Measurements from ENCODE around the gene PCCB.

The PCCB gene

DNA sequence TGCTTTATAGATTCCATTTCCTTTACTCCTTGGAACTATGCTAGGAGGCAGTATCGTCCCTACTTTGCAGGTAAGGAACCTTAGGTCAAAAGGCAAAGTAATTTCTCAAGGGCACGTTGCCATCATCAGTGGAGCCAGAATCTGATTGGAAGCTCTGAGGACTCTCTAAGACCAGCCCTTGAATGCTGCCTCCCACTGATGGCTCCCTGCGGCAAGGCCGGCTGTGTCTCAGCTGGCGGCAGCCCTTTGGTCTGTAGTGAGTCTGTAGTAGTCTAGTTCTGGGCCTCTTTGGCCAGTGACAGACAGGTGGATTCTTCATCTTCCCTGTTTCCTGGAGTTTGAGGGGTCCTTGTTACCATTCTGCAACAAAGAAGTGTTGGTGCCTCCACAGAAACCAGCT is 76.2 kb downstream of the PCCB start:
- DNase-seq (ENCODE audit: low spot score) (no peak), ATAC-seq (ENCODE audit: low read depth) (no peak)
- Histone ChIP-seq H3K4me3 (ENCODE audit: severe bottlenecking) (no peak overlapping the region), H3K27me3 (ENCODE audit: insufficient read depth, poor library complexity, severe bottlenecking) (no peaks in the 10 kb centered on the region), H3K27ac (ENCODE audit: poor library complexity, severe bottlenecking) (no peak overlapping the region), H3K4me1 (ENCODE audit: insufficient read depth, poor library complexity, severe bottlenecking) (no peaks in the 10 kb centered on the region), H3K36me3 (ENCODE audit: low read depth) (no peaks in the 10 kb centered on the region; the same call in 1 of the 2 replicates), H3K9me3 (ENCODE audit: severe bottlenecking) (peaks cover 3% of the 10 kb centered on the region)
- TF ChIP-seq, protein P1, sequence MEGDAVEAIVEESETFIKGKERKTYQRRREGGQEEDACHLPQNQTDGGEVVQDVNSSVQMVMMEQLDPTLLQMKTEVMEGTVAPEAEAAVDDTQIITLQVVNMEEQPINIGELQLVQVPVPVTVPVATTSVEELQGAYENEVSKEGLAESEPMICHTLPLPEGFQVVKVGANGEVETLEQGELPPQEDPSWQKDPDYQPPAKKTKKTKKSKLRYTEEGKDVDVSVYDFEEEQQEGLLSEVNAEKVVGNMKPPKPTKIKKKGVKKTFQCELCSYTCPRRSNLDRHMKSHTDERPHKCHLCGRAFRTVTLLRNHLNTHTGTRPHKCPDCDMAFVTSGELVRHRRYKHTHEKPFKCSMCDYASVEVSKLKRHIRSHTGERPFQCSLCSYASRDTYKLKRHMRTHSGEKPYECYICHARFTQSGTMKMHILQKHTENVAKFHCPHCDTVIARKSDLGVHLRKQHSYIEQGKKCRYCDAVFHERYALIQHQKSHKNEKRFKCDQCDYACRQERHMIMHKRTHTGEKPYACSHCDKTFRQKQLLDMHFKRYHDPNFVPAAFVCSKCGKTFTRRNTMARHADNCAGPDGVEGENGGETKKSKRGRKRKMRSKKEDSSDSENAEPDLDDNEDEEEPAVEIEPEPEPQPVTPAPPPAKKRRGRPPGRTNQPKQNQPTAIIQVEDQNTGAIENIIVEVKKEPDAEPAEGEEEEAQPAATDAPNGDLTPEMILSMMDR (IDR thresholded peaks at IDR 0.05; ENCODE audit: poor library complexity, severe bottlenecking): no peak

DNA sequence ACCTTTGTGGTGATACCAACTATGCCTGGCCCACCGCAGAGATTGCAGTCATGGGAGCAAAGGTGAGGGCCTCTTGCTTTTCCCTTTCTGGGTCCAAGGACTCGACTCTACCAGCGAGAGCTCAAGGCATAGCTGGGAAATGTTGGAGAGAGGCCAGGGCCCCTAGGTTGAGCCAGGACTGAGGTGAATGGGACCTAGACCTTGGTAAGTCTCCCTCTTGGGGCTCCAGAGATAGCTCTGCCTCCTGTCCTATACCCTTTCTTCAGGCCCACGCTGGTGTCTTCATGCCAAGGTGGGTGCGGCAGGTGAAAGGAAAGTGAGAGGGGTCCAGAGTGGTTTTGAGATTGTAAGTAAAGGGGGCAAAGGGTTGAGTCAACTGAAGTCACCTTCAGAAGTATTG is 77.5 kb downstream of the PCCB start:
- H3K36me3 ChIP-seq (ENCODE audit: low read depth): no peaks in the 10 kb centered on the region; the same call in 1 of the 2 replicates
- no peak for ATAC-seq (ENCODE audit: low read depth)

DNA sequence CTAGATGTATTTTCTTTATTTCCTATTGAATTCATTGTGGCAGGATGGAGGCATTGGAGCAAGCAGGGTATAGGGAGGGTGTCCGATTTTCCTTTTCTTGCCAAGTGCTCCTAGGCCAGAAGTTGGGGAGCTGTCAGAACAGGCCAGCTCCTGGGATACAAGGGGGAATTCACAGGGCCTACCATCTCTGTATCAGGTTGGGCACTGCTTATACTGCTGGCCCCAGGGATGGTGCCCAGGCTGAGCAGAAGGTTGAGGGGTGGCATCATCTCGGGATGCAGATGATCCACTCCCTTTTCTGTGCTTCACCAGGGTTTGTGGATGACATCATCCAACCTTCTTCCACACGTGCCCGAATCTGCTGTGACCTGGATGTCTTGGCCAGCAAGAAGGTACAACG is 79.5 kb downstream of the PCCB start:
- TF ChIP-seq, protein P1 (IDR thresholded peaks at IDR 0.05; ENCODE audit: poor library complexity, severe bottlenecking): no peak
- Histone ChIP-seq H3K36me3 (ENCODE audit: low read depth) (no peaks in the 10 kb centered on the region; the same call in 1 of the 2 replicates), H3K4me1 (ENCODE audit: insufficient read depth, poor library complexity, severe bottlenecking) (no peaks in the 10 kb centered on the region), H3K4me3 (ENCODE audit: severe bottlenecking) (no peak overlapping the region), H3K27me3 (ENCODE audit: insufficient read depth, poor library complexity, severe bottlenecking) (no peaks in the 10 kb centered on the region), H3K27ac (ENCODE audit: poor library complexity, severe bottlenecking) (no peak overlapping the region), H3K9me3 (ENCODE audit: severe bottlenecking) (no peaks in the 10 kb centered on the region)
- no peak for DNase-seq (ENCODE audit: low spot score)
- ATAC-seq (ENCODE audit: low read depth): no peak

More for the DNA sequence above, 77.5 kb downstream of the PCCB start:
- TF ChIP-seq, protein P1 (IDR thresholded peaks at IDR 0.05; ENCODE audit: poor library complexity, severe bottlenecking): no peak
- Histone ChIP-seq H3K27ac (ENCODE audit: poor library complexity, severe bottlenecking) (no peak overlapping the region), H3K4me1 (ENCODE audit: insufficient read depth, poor library complexity, severe bottlenecking) (no peaks in the 10 kb centered on the region), H3K4me3 (ENCODE audit: severe bottlenecking) (no peak overlapping the region), H3K27me3 (ENCODE audit: insufficient read depth, poor library complexity, severe bottlenecking) (no peaks in the 10 kb centered on the region), H3K9me3 (ENCODE audit: severe bottlenecking) (peaks cover 3% of the 10 kb centered on the region)
- DNase-seq (ENCODE audit: low spot score): no peak

- ATAC-seq (ENCODE audit: low read depth): no peak
- H3K4me3 ChIP-seq (ENCODE audit: severe bottlenecking): no peak overlapping the region
- no peak overlapping the region for H3K27ac ChIP-seq (ENCODE audit: poor library complexity, severe bottlenecking)
- no peaks in the 10 kb centered on the region for H3K9me3 ChIP-seq (ENCODE audit: severe bottlenecking)
- TF ChIP-seq, protein P1 (IDR thresholded peaks at IDR 0.05; ENCODE audit: poor library complexity, severe bottlenecking): no peak
- no peaks in the 10 kb centered on the region for H3K27me3 ChIP-seq (ENCODE audit: insufficient read depth, poor library complexity, severe bottlenecking)
- peaks cover 3% of the 10 kb centered on the region; the same call in 1 of the 2 replicates for H3K36me3 ChIP-seq (ENCODE audit: low read depth)
- no peak for DNase-seq (ENCODE audit: low spot score)
- no peaks in the 10 kb centered on the region for H3K4me1 ChIP-seq (ENCODE audit: insufficient read depth, poor library complexity, severe bottlenecking)
Measured at GRCh38 chr3:136330900-136331299, 80.8 kb downstream of the PCCB start.

DNA sequence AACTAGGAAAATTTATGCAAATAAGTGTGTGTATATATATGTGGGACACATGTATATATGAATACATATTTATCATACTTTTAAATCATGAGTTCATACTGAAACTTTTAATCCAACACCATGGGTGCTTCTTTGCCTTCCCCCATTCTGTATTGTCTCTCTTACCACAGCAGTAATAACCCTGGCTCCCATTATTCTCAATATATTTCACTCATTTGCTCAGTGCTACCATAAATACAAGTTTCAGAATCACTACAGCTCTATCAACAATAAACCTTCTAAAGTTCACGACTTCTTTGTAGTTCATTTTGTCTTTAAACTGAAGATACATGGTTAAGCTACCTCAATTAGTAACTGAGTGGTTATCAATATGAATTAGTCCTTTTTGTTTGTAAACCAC is 82.2 kb downstream of the PCCB start:
- Histone ChIP-seq H3K27ac (ENCODE audit: poor library complexity, severe bottlenecking) (no peak overlapping the region), H3K4me1 (ENCODE audit: insufficient read depth, poor library complexity, severe bottlenecking) (no peaks in the 10 kb centered on the region), H3K4me3 (ENCODE audit: severe bottlenecking) (no peak overlapping the region), H3K27me3 (ENCODE audit: insufficient read depth, poor library complexity, severe bottlenecking) (no peaks in the 10 kb centered on the region), H3K36me3 (ENCODE audit: low read depth) (peaks cover 10% of the 10 kb centered on the region), H3K9me3 (ENCODE audit: severe bottlenecking) (no peaks in the 10 kb centered on the region)
- TF ChIP-seq, protein P1 (IDR thresholded peaks at IDR 0.05; ENCODE audit: poor library complexity, severe bottlenecking): no peak
- DNase-seq (ENCODE audit: low spot score) (no peak), ATAC-seq (ENCODE audit: low read depth) (no peak)
